Panc1 (cell line): ENCODE data around the gene CHST9. TPM values are rescaled to one million over a fixed set of nuclear protein-coding genes. Genes with fewer than 3 reads are reported as not detected.
"Not testable (repeated sequence)": the region's sequence is repeated elsewhere in the genome, so short reads cannot be mapped to it uniquely, and the experiment has no call there.

Experiments used
- ATAC-seq: fragments of 200-7000 bp; cut with Tn5 transposase; 2 replicates; pipeline ENCODE4 v1.9.1; 2020; ENCODE audit warnings: mild to moderate bottlenecking, moderate library complexity
- BruUV-seq: library from RNA; stranded (reverse); fragments of 400-500 nt; replicated peaks from 2 replicates; lab custom pipeline; 2021; lab: Mats Ljungman, UMichigan
- CTCF ChIA-PET: fragments of 300-600 bp; sonication (Branson Sonifier 250); formaldehyde crosslinking; loops from one replicate; lab custom pipeline; 2022; ENCODE audit warnings: antibody characterized with exemption; lab: Charles Lee
- POLR2A ChIA-PET: fragments of 300-600 bp; sonication (Branson Sonifier 250); formaldehyde crosslinking; loops from one replicate; lab custom pipeline; 2022; ENCODE audit warnings: antibody characterized with exemption; lab: Charles Lee
- DNase-seq: peaks from one replicate; pipeline ENCODE4 v3.0.0-alpha.2; 2010; ENCODE audit warnings: low read depth, low spot score
- H3K27ac ChIP-seq: 2 replicates; pipeline ENCODE4 v1.5.1; 2011; ENCODE audit warnings: mild to moderate bottlenecking, low read length, inconsistent platforms
- H3K27me3 ChIP-seq: fragments of 200-500 bp; sonication (Bioruptor generic); 2 replicates; pipeline ENCODE4 v1.6.0; 2014; ENCODE audit warnings: low read length, inconsistent platforms; ENCODE audit not compliant: control insufficient read depth, insufficient read depth
- H3K36me3 ChIP-seq: fragments of 200-500 bp; sonication (Bioruptor generic); 2 replicates; pipeline ENCODE4 v1.5.1; 2014; ENCODE audit warnings: inconsistent platforms, mild to moderate bottlenecking, low read length, moderate library complexity; ENCODE audit not compliant: control insufficient read depth, insufficient read depth
- H3K4me1 ChIP-seq: 2 replicates; pipeline ENCODE4 v1.5.1; 2011; ENCODE audit warnings: inconsistent platforms, mild to moderate bottlenecking, low read length, moderate library complexity; ENCODE audit not compliant: control insufficient read depth, insufficient read depth
- H3K4me3 ChIP-seq, 2 experiments: 2 replicates each; pipeline ENCODE4 v1.5.1; 2011 to 2012; ENCODE audit warnings: low read depth in 2 of 2, low read length in 2 of 2, mild to moderate bottlenecking in 2 of 2, inconsistent platforms in 1 of 2, moderate library complexity in 1 of 2
- H3K9me3 ChIP-seq: fragments of 200-500 bp; sonication (Bioruptor generic); 2 replicates; pipeline ENCODE4 v1.5.1; 2014; ENCODE audit warnings: low read depth, mild to moderate bottlenecking, inconsistent platforms, low read length, moderate library complexity; ENCODE audit not compliant: control insufficient read depth, insufficient read depth
- POLR2AphosphoS5 ChIP-seq: IDR thresholded peaks from 2 replicates; pipeline ENCODE4 v1.6.1; 2012; ENCODE audit warnings: mild to moderate bottlenecking, low read depth, low read length, moderate library complexity
- REST ChIP-seq, 2 experiments: IDR thresholded peaks; 2 replicates each; pipeline ENCODE4 v1.6.1; 2011 to 2012; ENCODE audit warnings: low read depth in 2 of 2, control low read depth in 1 of 2, low read length in 1 of 2, mild to moderate bottlenecking in 1 of 2, moderate library complexity in 1 of 2; ENCODE audit not compliant: insufficient read depth in 1 of 2
- SIN3A ChIP-seq: IDR thresholded peaks from 2 replicates; pipeline ENCODE4 v1.6.1; 2012; ENCODE audit warnings: low read depth, mild to moderate bottlenecking, low read length, moderate library complexity, borderline replicate concordance; ENCODE audit not compliant: insufficient read depth
- TCF7L2 ChIP-seq: IDR thresholded peaks from 2 replicates; pipeline ENCODE4 v1.6.1; 2011; ENCODE audit warnings: mild to moderate bottlenecking, low read depth, low read length, inconsistent platforms
- in situ Hi-C: cut with HindIII; loops from 2 replicates; pipeline ENCODE4 v1.10.0; 2016; ENCODE audit warnings: low sequenced_read_pairs, low pct_unique_long_range_greater_than_20kb
- intact Hi-C: fragments of 100-400 bp; cut with micrococcal nuclease; formaldehyde crosslinking; loops from one replicate; pipeline ENCODE4 v1.10.0; 2022; ENCODE audit not compliant: unreplicated experiment
- total RNA-seq: library from RNA; stranded (reverse); gene quantifications from one replicate; pipeline ENCODE4 v1.2.1, GENCODE V29; 2021; ENCODE audit not compliant: unreplicated experiment
- TF ChIP-seq, protein P1 (sequence below): fragments of 450-650 bp; IDR thresholded peaks from 2 replicates; pipeline ENCODE4 v1.5.1; 2017; ENCODE audit warnings: mild to moderate bottlenecking

CHST9 gene
- total RNA-seq, 1 experiment from 2014 or later: 0.05 TPM

DNA sequence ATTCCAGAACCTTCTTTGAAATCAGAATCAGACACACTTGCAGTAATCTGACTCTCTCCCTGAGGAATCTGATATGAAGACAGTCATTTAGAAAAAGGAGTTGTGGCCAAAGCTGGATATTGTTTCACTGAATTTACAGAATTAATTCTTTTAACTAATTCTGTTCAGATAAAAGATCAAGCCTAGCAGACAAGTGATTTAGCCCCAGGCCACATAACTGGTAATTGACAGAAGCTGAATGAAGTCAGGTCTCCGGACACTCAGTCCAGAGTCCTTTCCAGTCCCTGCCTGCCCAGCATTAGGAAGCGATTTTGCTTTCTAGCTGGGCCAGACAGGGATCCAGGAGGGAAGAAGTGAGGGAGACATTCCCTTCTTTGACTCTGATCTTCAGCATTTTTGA, 208.9 kb downstream of the CHST9 start:
- Histone ChIP-seq H3K9me3 (no peaks in the 10 kb centered on the region), H3K27me3 (no peaks in the 10 kb centered on the region), H3K4me3 (no peak overlapping the region), H3K36me3 (no peaks in the 10 kb centered on the region), H3K27ac (no peak overlapping the region), H3K4me1 (no peaks in the 10 kb centered on the region)
- in situ Hi-C loops: no loop called here
- ATAC-seq: no peak
- BruUV-seq: no TSS peak
- ChIA-PET CTCF (no interaction called here), POLR2A (no interaction called here)
- TF ChIP-seq, protein P1, sequence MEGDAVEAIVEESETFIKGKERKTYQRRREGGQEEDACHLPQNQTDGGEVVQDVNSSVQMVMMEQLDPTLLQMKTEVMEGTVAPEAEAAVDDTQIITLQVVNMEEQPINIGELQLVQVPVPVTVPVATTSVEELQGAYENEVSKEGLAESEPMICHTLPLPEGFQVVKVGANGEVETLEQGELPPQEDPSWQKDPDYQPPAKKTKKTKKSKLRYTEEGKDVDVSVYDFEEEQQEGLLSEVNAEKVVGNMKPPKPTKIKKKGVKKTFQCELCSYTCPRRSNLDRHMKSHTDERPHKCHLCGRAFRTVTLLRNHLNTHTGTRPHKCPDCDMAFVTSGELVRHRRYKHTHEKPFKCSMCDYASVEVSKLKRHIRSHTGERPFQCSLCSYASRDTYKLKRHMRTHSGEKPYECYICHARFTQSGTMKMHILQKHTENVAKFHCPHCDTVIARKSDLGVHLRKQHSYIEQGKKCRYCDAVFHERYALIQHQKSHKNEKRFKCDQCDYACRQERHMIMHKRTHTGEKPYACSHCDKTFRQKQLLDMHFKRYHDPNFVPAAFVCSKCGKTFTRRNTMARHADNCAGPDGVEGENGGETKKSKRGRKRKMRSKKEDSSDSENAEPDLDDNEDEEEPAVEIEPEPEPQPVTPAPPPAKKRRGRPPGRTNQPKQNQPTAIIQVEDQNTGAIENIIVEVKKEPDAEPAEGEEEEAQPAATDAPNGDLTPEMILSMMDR: no peak
- TF ChIP-seq REST (IDR thresholded peaks at IDR 0.05; ENCODE audit: insufficient read depth in 1 of 2, low read depth in 2 of 2, low read length in 1 of 2) (no peak), POLR2AphosphoS5 (no peak), SIN3A (no peak), TCF7L2 (no peak)
- DNase-seq: no peak
- intact Hi-C loops: no loop called here

DNA sequence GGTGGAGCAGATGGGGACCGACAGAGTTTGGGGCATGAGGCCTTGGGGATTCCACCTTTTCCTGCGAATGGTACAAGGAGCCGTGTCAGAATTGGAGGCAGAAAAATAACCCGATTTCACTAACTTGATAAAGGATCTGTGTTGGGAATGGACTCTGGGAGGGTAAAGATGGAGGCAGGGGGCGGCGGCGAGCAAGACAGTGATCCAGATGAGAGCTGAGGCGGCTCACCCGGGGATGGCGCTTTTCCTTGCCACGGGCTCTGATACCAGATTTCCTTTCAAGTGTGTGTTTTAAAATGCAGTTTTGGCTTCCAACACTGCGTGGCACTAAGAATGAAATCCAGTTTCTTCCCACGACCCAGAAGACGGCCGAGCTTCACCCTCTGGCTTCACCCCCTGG, 212.6 kb downstream of the CHST9 start:
- CTCF ChIA-PET, H3K27me3 ChIP-seq, H3K4me3 ChIP-seq, H3K36me3 ChIP-seq, BruUV-seq, ATAC-seq, POLR2A ChIA-PET, H3K9me3 ChIP-seq, DNase-seq, intact Hi-C loops, H3K4me1 ChIP-seq, H3K27ac ChIP-seq, in situ Hi-C loops: not testable (repeated sequence)

DNA sequence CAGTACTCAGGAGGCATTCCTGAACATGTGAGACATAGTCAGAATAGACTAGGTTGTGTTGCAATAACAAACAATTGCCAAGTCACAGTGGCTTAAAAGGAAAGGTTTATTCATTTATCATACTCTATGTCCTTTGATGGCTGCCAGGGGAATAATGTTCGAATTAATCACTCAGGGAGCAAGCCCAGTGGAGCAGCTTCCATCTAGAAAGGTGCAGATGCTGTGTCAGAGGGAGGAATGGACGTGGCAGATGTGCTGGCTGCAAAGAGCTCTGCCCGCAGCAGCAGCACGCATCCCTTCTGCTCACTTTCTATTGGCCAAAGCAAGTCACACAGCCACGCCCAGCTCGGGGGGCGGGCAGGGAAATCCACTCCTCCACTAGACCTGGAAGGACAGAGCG, 213.7 kb downstream of the CHST9 start:
- no TSS peak for BruUV-seq
- TF ChIP-seq REST (IDR thresholded peaks at IDR 0.05; ENCODE audit: insufficient read depth in 1 of 2, low read depth in 2 of 2, low read length in 1 of 2): no peak
- TF ChIP-seq, protein P1: no peak
- H3K9me3 ChIP-seq: no peaks in the 10 kb centered on the region
- DNase-seq (no peak), ATAC-seq (no peak)
- no peaks in the 10 kb centered on the region for H3K4me1 ChIP-seq
- CTCF ChIA-PET: no interaction called here
- H3K27ac ChIP-seq: no peak overlapping the region
- POLR2A ChIA-PET: no interaction called here
- no peaks in the 10 kb centered on the region for H3K27me3 ChIP-seq
- H3K36me3 ChIP-seq: no peaks in the 10 kb centered on the region
- intact Hi-C loops: no loop called here
- H3K4me3 ChIP-seq: no peak overlapping the region
- in situ Hi-C loops: no loop called here
